ENCODE data around the gene BASP1.
"Not testable (repeated sequence)": the region's sequence is repeated elsewhere in the genome, so short reads cannot be mapped to it uniquely, and the experiment has no call there.

DNA sequence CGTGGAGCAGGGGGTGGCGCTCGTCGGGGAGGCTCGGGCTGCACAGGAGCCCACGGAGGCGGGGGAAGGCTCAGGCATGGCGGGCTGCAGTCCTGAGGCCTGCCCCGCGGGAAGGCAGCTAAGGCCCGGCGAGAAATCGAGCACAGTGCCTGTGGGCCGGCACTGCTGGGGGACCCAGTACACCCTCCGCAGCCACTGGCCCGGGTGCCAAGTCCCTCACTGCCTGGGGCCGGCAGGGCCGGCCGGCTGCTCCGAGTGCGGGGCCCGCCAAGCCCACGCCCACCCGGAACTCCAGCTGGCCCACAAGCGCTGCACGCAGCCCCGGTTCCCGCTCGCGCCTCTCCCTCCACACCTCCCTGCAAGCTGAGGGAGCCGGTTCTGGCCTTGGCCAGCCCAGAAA lies 94.4 kb downstream of the BASP1 start:
- TF ChIP-seq SIN3A (IDR thresholded peaks at IDR 0.05; ENCODE audit: low read depth, low read length); ZBED1 (IDR thresholded peaks at IDR 0.05; ENCODE audit: borderline replicate concordance); MXI1 (IDR thresholded peaks at IDR 0.05; ENCODE audit: low read depth, low read length); TBL1XR1 (IDR thresholded peaks at IDR 0.05; ENCODE audit: low read depth, low read length); POLR2AphosphoS5 (IDR thresholded peaks at IDR 0.05; ENCODE audit: low read length); NFYB (IDR thresholded peaks at IDR 0.05; ENCODE audit: insufficient read depth, low read depth, low read length); KAT2A (conservative IDR thresholded peaks at IDR 0.05; ENCODE audit: control insufficient read depth, low read depth, low read length); RFX5 (IDR thresholded peaks at IDR 0.05; ENCODE audit: low read depth, low read length); SMC3 (IDR thresholded peaks at IDR 0.05; ENCODE audit: borderline replicate concordance, low read length); E2F4 (IDR thresholded peaks at IDR 0.05; ENCODE audit: low read depth, low read length); FOS (IDR thresholded peaks at IDR 0.05; ENCODE audit: borderline replicate concordance, extremely low read depth, insufficient read length); JUND (IDR thresholded peaks at IDR 0.05; ENCODE audit: low read depth, low read length): not testable (repeated sequence)
- TF ChIP-seq, protein P1, sequence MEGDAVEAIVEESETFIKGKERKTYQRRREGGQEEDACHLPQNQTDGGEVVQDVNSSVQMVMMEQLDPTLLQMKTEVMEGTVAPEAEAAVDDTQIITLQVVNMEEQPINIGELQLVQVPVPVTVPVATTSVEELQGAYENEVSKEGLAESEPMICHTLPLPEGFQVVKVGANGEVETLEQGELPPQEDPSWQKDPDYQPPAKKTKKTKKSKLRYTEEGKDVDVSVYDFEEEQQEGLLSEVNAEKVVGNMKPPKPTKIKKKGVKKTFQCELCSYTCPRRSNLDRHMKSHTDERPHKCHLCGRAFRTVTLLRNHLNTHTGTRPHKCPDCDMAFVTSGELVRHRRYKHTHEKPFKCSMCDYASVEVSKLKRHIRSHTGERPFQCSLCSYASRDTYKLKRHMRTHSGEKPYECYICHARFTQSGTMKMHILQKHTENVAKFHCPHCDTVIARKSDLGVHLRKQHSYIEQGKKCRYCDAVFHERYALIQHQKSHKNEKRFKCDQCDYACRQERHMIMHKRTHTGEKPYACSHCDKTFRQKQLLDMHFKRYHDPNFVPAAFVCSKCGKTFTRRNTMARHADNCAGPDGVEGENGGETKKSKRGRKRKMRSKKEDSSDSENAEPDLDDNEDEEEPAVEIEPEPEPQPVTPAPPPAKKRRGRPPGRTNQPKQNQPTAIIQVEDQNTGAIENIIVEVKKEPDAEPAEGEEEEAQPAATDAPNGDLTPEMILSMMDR (IDR thresholded peaks at IDR 0.05 in 2 of 3, conservative IDR thresholded peaks at IDR 0.05 in 1 of 3; ENCODE audit: control insufficient read depth in 2 of 3, extremely low read depth in 1 of 3, insufficient read depth in 1 of 3, low read depth in 3 of 3, low read length in 3 of 3) = not testable (repeated sequence)
- TF ChIP-seq, protein P2, sequence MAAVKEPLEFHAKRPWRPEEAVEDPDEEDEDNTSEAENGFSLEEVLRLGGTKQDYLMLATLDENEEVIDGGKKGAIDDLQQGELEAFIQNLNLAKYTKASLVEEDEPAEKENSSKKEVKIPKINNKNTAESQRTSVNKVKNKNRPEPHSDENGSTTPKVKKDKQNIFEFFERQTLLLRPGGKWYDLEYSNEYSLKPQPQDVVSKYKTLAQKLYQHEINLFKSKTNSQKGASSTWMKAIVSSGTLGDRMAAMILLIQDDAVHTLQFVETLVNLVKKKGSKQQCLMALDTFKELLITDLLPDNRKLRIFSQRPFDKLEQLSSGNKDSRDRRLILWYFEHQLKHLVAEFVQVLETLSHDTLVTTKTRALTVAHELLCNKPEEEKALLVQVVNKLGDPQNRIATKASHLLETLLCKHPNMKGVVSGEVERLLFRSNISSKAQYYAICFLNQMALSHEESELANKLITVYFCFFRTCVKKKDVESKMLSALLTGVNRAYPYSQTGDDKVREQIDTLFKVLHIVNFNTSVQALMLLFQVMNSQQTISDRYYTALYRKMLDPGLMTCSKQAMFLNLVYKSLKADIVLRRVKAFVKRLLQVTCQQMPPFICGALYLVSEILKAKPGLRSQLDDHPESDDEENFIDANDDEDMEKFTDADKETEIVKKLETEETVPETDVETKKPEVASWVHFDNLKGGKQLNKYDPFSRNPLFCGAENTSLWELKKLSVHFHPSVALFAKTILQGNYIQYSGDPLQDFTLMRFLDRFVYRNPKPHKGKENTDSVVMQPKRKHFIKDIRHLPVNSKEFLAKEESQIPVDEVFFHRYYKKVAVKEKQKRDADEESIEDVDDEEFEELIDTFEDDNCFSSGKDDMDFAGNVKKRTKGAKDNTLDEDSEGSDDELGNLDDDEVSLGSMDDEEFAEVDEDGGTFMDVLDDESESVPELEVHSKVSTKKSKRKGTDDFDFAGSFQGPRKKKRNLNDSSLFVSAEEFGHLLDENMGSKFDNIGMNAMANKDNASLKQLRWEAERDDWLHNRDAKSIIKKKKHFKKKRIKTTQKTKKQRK (IDR thresholded peaks at IDR 0.05; ENCODE audit: low read depth, low read length) = not testable (repeated sequence)
